ENCODE data around the gene NOP56. TPM values are rescaled to one million over a fixed set of nuclear protein-coding genes. Genes with fewer than 3 reads are reported as not detected.

The NOP56 gene
- total and polyA plus RNA-seq, 2 of the 8 experiments (the other 6 are each of a cell fraction or from before 2014, with no cell fraction given) = 391 to 677 TPM

DNA sequence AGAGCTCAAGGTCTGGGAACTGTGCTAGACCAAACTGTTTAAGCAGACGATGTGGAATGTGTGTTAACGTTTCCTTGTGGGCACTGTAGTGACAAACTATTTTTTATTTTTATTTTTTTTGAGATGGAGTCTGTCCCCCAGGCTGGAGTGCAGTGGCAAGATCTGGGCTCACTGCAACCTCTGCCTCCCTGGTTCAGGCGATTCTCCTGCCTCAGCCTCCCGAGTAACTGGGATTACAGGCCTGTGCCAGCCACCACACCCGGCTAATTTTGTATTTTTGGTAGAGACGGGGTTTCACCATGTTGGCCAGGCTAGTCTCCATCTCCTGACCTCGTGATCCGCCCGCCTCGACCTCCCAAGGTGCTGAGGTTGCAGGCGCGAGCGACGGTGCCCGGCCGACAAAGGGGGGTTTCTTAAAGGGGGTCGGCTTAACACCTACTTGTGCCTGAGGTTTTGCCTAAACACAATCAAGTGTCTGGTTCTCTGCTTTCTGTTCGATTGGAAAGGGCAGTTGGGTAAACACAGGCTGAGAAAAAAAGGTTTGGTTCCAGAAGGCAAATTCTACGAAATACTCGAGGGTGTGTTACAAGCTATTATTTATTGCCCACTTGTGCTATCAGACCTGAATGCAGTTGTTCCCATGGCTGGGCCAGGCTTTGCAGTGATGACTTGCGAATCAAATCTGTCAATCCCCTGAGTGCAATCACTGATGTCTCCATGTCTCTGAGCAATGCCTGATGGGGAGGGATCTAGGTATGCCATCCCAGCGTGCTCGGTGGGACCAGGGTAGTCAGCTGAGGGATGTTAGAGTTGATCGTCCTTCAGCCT lies 1.3 kb downstream of the NOP56 start:
- no peaks in the 10 kb centered on the region for H3K9me3 ChIP-seq (ENCODE audit: insufficient read depth in 2 of 2, low read depth in 1 of 2, low read length in 1 of 2)
- peak overlapping the region; percentile 41; the same call in 1 of the 2 replicates for H2AK5ac ChIP-seq (ENCODE audit: low read depth, low read length)
- peaks cover 21 to 41% of the 10 kb centered on the region in 2 experiments for H3K79me2 ChIP-seq (ENCODE audit: control insufficient read depth in 1 of 2, insufficient read depth in 2 of 2, low read length in 2 of 2)
- H4K91ac ChIP-seq (replicated peaks; ENCODE audit: insufficient read length, low read length) = no peak overlapping the region
- no peak overlapping the region for H3K23ac ChIP-seq (ENCODE audit: insufficient read length)
- no peak overlapping the region for H2BK120ac ChIP-seq (replicated peaks; ENCODE audit: low read depth, low read length)
- H3K36me3 ChIP-seq (ENCODE audit: control insufficient read depth in 2 of 4, insufficient read depth in 4 of 4, low read length in 3 of 4) = peaks cover 39 to 57% (median 50%) of the 10 kb centered on the region in 4 experiments
- 39% methylated on average over 24 of the region's 24 CpGs; no CpG with 5 or more reads in 1 of the 2 experiments for WGBS, 2 experiments (ENCODE audit: extremely low coverage in 1 of 2, insufficient coverage in 1 of 2, insufficient read length in 1 of 2, insufficient replicate concordance in 2 of 2, low coverage in 1 of 2, low lambda C conversion rate in 2 of 2, missing lambda C conversion rate in 1 of 2)
- peak overlapping the region; percentile 84 to 91 for H3K4me2 ChIP-seq (ENCODE audit: insufficient read depth in 1 of 2, low read depth in 2 of 2, low read length in 2 of 2)
- peaks cover 9% of the 10 kb centered on the region for H3K79me1 ChIP-seq (ENCODE audit: low read depth, low read length)
- TF ChIP-seq KDM5A (IDR thresholded peaks at IDR 0.05; ENCODE audit: low read length) (no peak), BRCA1 (IDR thresholded peaks at IDR 0.05; ENCODE audit: low read depth, low read length) (no peak), POLR2A (IDR thresholded peaks at IDR 0.05; ENCODE audit: control extremely low read depth in 1 of 2, low read depth in 2 of 2, low read length in 2 of 2) (peak in 1 of 2 experiments; percentile 10; a peak in 1 of 3 replicates), CEBPB (IDR thresholded peaks at IDR 0.05; ENCODE audit: low read depth, low read length) (no peak)
- H3K18ac ChIP-seq (ENCODE audit: extremely low read depth, low read length) = no peak overlapping the region
- H2BK5ac ChIP-seq (ENCODE audit: low read depth, low read length) = peak overlapping the region; percentile 8
- H4K20me1 ChIP-seq (replicated peaks in 1 of 2; ENCODE audit: control insufficient read depth in 1 of 2, insufficient read depth in 2 of 2, low read length in 2 of 2) = peaks cover 40 to 44% of the 10 kb centered on the region in 2 experiments
- H3K14ac ChIP-seq (ENCODE audit: insufficient read length) = no peak overlapping the region
- peak overlapping the region; percentile 95 to 99 (median 98) for H3K9ac ChIP-seq (replicated peaks in 1 of 4; ENCODE audit: extremely low read depth in 1 of 4, low read depth in 3 of 4, low read length in 3 of 4)
- H3K4ac ChIP-seq (replicated peaks; ENCODE audit: insufficient read length, low read depth, low read length) = peak overlapping the region; percentile 11
- no peaks in the 10 kb centered on the region for H3K27me3 ChIP-seq (replicated peaks in 1 of 4; ENCODE audit: control insufficient read depth in 3 of 4, extremely low read depth in 1 of 4, insufficient read depth in 3 of 4, low read length in 3 of 4)
- H3K23me2 ChIP-seq (ENCODE audit: low read depth, low read length) = peaks cover 10% of the 10 kb centered on the region
- H4K5ac ChIP-seq (ENCODE audit: insufficient read length, low read depth, low read length) = no peak overlapping the region
- H2BK15ac ChIP-seq (ENCODE audit: low read length) = no peak overlapping the region
- ChIA-PET POLR2A (ENCODE audit: partially characterized antibody) (interaction anchor here (0.7 to 28.5 kb wide), 30 partner anchors 5 to 392 kb away, joined by 3 to 463 read pairs (median 4); partner anchors contain the start of genes IDH3B, NOP56, PCED1A and SNRPB), CTCF (ENCODE audit: partially characterized antibody) (interaction anchor here (1.1 to 1.5 kb wide), 3 partner anchors 12 to 158 kb away, joined by 3 to 6 read pairs (median 5); no protein-coding TSS in a partner anchor)
- H2BK12ac ChIP-seq (ENCODE audit: low read depth, low read length) = no peak overlapping the region
- FAIRE-seq (no peak), DNase-seq (ENCODE audit: low read depth in 1 of 2, low spot score in 2 of 2) (no peak)
- no peak overlapping the region for H4K8ac ChIP-seq (ENCODE audit: extremely low read depth, insufficient read depth, low read length)
- peak overlapping the region; percentile 96; the same call in 1 of the 2 replicates for H3K27ac ChIP-seq (ENCODE audit: low read depth, low read length)
- no peak overlapping the region for H2AFZ ChIP-seq (ENCODE audit: low read length)
- H3K4me3 ChIP-seq (ENCODE audit: extremely low read depth in 1 of 4, insufficient read depth in 2 of 4, low read depth in 3 of 4, low read length in 4 of 4) = peak overlapping the region; percentile 94 to 100 (median 98)
- H2BK20ac ChIP-seq (ENCODE audit: low read length) = no peak overlapping the region
- no peak overlapping the region for H3K56ac ChIP-seq (replicated peaks; ENCODE audit: insufficient read length, low read depth, low read length)
- H3K4me1 ChIP-seq (replicated peaks in 1 of 4; ENCODE audit: control insufficient read depth in 3 of 4, insufficient read depth in 4 of 4, low read length in 3 of 4) = peaks cover 0 to 5% (median 3%) of the 10 kb centered on the region in 4 experiments; a peak in 5 of 7 replicates
